Ramos (cell line): ENCODE measurements around the gene GDPGP1.

Source experiments
- in situ Hi-C: fragments of 300-500 bp; cut with MboI; formaldehyde crosslinking; loops from one replicate; pipeline ENCODE4 v1.14.3; 2022; ENCODE audit warnings: low sequenced_read_pairs; ENCODE audit not compliant: unreplicated experiment

GDPGP1 gene

GRCh38 chr15:90203473-90203872 is 30.5 kb upstream of the GDPGP1 start:
- in situ Hi-C loops: no loop called here

GRCh38 chr15:90203922-90204321 is 30.1 kb upstream of the GDPGP1 start:
- in situ Hi-C loops: no loop called here

- in situ Hi-C loops: no loop called here
Measured at GRCh38 chr15:90205050-90205848, 28.8 kb upstream of the GDPGP1 start.

GRCh38 chr15:90205886-90206285 is 28.1 kb upstream of the GDPGP1 start:
- in situ Hi-C loops: no loop called here

GRCh38 chr15:90207252-90207651 is 26.8 kb upstream of the GDPGP1 start:
- in situ Hi-C loops: no loop called here

GRCh38 chr15:90208356-90208755 is 25.7 kb upstream of the GDPGP1 start:
- in situ Hi-C loops: no loop called here

DNA sequence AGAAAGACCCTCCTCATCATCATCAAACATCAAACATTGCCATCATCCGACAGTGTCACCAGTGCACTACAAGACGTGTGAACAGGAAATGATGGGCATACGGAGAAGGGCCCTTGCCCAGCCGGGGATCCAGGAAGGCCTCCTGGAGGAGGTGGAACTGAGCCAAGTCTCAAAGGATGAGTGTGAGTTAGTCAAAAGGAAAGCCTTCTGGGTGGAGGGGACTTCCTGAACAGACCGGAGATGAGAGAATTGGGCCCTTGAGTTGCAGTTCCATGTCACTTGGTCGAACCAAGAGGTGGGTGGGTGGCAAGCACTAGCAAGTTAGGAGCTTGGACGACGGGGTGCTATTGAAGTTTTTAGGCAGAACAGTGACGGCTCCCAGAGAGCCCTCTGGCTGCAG is 24.4 kb upstream of the GDPGP1 start:
- in situ Hi-C loops: no loop called here

GRCh38 chr15:90210593-90210992 is 23.4 kb upstream of the GDPGP1 start:
- in situ Hi-C loops: no loop called here

- in situ Hi-C loops: no loop called here
Measured at GRCh38 chr15:90211009-90211408, 23.0 kb upstream of the GDPGP1 start.

GRCh38 chr15:90211440-90212143 is 22.4 kb upstream of the GDPGP1 start:
- in situ Hi-C loops: no loop called here

GRCh38 chr15:90212221-90213098 is 21.5 kb upstream of the GDPGP1 start:
- in situ Hi-C loops: no loop called here

- in situ Hi-C loops: no loop called here
Measured at GRCh38 chr15:90213122-90213817, 20.7 kb upstream of the GDPGP1 start.

GRCh38 chr15:90213818-90214204 is 20.2 kb upstream of the GDPGP1 start:
- in situ Hi-C loops: no loop called here

DNA sequence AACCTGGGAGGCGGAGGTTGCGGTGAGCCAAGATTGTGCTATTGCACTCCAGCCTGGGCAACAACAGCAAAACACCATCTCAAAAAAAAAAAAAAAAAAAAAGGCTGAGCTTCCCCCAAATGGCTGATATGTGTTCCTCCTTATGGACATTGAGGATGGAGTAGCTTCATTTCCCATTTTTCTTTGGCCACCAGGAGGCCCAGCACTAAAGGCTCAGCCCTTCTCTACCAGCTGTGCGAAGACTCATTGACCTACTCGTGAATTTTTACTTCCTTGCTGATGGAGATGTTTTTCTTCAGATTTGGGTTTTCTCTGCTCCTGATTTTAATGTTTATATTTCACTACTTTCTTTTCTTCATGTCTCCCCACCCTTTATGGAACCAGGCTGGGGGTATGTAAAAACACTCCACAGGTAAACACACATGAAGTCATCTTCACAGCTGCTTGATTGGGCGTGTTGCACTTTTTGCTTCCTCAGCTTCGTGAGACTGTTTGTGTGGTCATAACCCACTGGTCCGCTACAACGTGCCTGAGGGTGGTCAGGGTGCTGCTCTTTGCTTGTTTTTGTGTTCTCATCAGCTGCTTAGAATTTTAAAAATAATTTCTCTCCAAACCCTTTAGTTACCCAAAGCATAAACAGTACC is 19.3 kb upstream of the GDPGP1 start:
- in situ Hi-C loops: loop anchor here (5.0 kb wide), 1 partner anchor 52 kb away; no protein-coding TSS in a partner anchor

DNA sequence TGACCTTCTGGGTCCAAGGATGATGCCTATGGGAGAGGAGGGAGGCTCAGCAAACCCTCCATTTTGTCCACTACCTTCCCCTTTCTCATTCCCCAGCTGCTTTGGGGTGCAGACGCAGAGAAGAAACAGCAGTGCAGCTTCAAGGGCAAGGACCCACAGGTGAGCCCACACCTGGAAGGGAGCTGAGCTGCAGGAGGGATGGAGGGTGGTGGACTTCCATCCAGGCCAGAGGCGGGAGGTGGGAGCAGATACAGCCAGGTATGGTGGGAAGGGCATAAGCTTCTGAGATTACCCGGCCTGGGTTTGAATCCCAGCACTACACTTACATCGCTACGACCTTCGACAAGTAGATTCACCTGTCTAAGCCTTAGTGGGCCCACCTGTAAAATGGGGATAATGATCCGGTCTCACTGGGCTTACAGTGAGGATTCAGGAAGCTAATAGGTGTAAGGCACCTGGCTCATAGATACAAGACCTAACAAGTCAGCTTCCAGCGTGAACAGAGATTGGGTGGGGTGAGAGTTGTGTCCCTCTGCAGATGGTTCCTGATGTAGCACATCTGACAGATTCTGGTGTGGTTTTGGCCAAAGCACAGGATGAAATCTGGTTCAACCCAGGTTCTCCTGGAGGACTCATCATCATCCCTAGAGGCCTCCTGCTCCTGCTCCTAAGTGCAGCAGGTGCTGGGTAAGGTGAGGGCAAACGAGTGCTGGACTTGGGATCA is 16.2 kb upstream of the GDPGP1 start:
- in situ Hi-C loops: loop anchor here (5.0 kb wide), 1 partner anchor 56 kb away; no protein-coding TSS in a partner anchor

DNA sequence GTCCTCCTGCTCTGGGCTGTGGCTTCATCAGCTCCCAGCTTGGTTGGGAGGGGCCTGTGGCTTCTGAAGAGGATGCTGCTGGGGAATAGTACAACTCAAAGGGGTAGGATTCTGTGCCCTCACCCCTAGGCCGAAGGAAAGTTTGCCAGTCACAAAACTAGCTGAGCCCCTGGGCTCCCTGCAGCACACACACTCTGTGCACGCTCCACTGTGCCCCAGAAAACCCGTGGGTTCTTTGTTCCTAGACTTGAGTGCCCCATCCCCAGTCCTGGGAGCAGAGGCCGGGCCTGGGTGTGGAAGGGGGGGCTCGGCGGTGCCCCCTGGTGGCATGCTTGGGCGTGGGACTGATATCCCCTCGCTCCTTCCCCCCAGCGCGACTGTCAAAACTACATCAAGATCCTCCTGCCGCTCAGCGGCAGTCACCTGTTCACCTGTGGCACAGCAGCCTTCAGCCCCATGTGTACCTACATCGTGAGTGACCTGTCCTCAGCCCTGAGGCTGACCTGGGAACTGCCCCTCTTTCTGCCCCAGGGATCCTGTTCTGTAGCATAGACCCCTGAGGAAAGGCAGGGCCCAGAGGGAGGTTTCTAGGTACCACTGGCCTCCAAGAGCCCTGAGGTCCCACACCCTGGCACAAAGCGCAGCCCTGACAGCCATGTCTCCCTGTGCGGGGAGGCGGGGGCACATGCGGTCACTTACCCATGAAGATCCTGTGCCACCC is 14.4 kb upstream of the GDPGP1 start:
- in situ Hi-C loops: loop anchor here (5.0 kb wide), 1 partner anchor 57 kb away; no protein-coding TSS in a partner anchor

DNA sequence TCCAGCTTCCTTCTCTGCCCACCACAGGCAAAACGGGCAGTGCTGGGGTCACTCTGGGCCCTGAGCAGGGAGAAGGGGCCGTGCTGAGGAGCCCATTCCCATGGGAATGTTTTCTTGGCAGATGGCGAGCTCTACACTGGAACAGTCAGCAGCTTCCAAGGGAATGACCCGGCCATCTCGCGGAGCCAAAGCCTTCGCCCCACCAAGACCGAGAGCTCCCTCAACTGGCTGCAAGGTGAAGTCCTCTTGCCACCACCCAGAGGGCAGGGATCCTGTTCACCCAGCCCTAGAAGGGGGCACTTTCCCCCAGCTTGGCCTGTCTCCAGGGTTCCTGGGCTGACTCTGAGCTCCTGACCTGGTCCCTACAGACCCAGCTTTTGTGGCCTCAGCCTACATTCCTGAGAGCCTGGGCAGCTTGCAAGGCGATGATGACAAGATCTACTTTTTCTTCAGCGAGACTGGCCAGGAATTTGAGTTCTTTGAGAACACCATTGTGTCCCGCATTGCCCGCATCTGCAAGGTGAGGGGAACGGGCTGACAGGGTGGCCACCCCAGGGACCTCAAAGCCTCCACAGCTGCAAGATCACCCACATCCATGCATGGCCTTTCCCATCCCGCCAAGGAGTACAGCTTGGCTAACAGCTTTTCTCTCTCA is 12.6 kb upstream of the GDPGP1 start:
- in situ Hi-C loops: no loop called here

DNA sequence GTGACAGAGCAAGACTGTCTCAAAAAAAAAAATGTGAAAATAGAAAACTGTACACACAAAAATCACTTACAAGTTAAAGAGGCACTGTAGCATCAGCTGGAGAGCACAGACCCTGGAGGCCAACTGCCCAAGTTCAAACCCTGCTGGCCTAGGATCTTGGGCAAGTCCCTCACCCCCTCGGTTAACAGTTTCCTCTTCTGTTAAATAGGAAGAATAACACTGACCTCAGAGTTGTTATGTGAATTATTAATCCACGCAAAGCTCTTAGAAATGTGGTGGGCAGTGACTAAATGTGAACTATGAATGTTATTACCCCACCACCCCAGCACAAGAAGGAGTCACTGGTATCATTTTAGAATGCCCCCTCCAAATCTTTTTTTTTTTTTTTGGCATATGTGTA is 11.5 kb upstream of the GDPGP1 start:
- in situ Hi-C loops: no loop called here
